K562 (cell line): ENCODE measurements around the gene MARS2.

ENCODE experiments used
- CBX1 ChIP-seq: sonication (generic); IDR thresholded peaks from 2 replicates; pipeline ENCODE4 v1.6.1; 2016; ENCODE audit warnings: antibody characterized with exemption, low read depth, mild to moderate bottlenecking
- CCNT2 ChIP-seq: IDR thresholded peaks from 2 replicates; pipeline ENCODE4 v1.6.1; 2011; ENCODE audit warnings: borderline replicate concordance, low read depth, mild to moderate bottlenecking, moderate library complexity, mixed read lengths, low read length; ENCODE audit not compliant: insufficient read length; ENCODE audit errors: extremely low read depth
- LCOR ChIP-seq: sonication (generic); formaldehyde crosslinking; IDR thresholded peaks from 2 replicates; pipeline ENCODE4 v1.8.0; 2022; ENCODE audit warnings: mild to moderate bottlenecking, missing genetic modification reagents
- MGA ChIP-seq: fragments of 450-650 bp; IDR thresholded peaks from 2 replicates; pipeline ENCODE4 v1.6.1; 2016; ENCODE audit warnings: mild to moderate bottlenecking, moderate library complexity
- NFE2L1 ChIP-seq: fragments of 450-650 bp; IDR thresholded peaks from 2 replicates; pipeline ENCODE4 v1.6.1; 2016; ENCODE audit warnings: missing genetic modification characterization, low read depth, mild to moderate bottlenecking, missing compliant biosample characterization, moderate library complexity, borderline replicate concordance
- REST ChIP-seq, 2 experiments: fragments of 450-650 bp; formaldehyde crosslinking in 1 of 2; IDR thresholded peaks; 2 replicates each; pipeline versions ENCODE4 v1.4.0 to v1.6.1; 2014 to 2020; ENCODE audit warnings: mild to moderate bottlenecking in 2 of 2, borderline replicate concordance in 1 of 2, low read depth in 1 of 2
- SNRNP70 ChIP-seq: fragments of 200-400 bp; formaldehyde crosslinking; optimal IDR thresholded peaks from 2 replicates; pipeline ENCODE3; 2017; ENCODE audit warnings: low read depth, low read length
- TBP ChIP-seq: optimal IDR thresholded peaks from 2 replicates; pipeline ENCODE3; 2011; ENCODE audit warnings: low read depth, low read length, improper control_type of control experiment
- THAP7 ChIP-seq: fragments of 250-450 bp; sonication (Bioruptor Pico); IDR thresholded peaks from 2 replicates; pipeline ENCODE4 v1.5.0; 2021
- ZNF274 ChIP-seq: IDR thresholded peaks from 2 replicates; pipeline ENCODE4 v1.6.1; 2011; ENCODE audit warnings: low read depth, mild to moderate bottlenecking, low read length, moderate library complexity, borderline replicate concordance

- no peak for TF ChIP-seq THAP7
- no peak for TF ChIP-seq TBP
- no peak for TF ChIP-seq ZNF274
- TF ChIP-seq SNRNP70: no peak
- no peak for TF ChIP-seq CBX1
- TF ChIP-seq MGA: no peak
- TF ChIP-seq NFE2L1 (tag): no peak
- no peak for TF ChIP-seq CCNT2
- TF ChIP-seq REST (IDR thresholded peaks at IDR 0.05; ENCODE audit: borderline replicate concordance): no peak
- no peak for TF ChIP-seq REST (CRISPR knock-in tag; IDR thresholded peaks at IDR 0.05; ENCODE audit: low read depth)
- TF ChIP-seq LCOR (CRISPR knock-in tag): no peak
These were observed 5.4 kb downstream of the MARS2 start for GRCh38 chr2:197710424-197711042.
